ENCODE results near the gene SAPCD2.

The SAPCD2 gene

GRCh38 chr9:137053944-137054931 lies 16.1 kb downstream of the SAPCD2 start, which contains the start of gene ENTPD2:
Gene ENTPD2, minus strand, starts transcription at chr9:137054061. Its CDS starts 64 bp downstream, at chr9:137053997.
- Histone ChIP-seq H3K27me3 (ENCODE audit: control insufficient read depth in 1 of 2, insufficient read depth in 2 of 2, low read length in 2 of 2) (peaks cover 14 to 16% of the 10 kb centered on the region in 2 donors), H3K4me3 (ENCODE audit: low read depth in 1 of 2, low read length in 2 of 2) (peak within 1 kb of the TSS; percentile 46 to 55), H3K9ac (ENCODE audit: low read depth in 1 of 2, low read length in 2 of 2) (peak within 1 kb of the TSS; percentile 61 to 74), H3K27ac (ENCODE audit: low read depth, low read length) (peak within 1 kb of the TSS; percentile 77), H3K4me1 (ENCODE audit: control insufficient read depth in 1 of 2, insufficient read depth in 2 of 2, low read length in 2 of 2) (peaks cover 18 to 30% of the 10 kb centered on the region in 2 donors), H3K36me3 (ENCODE audit: control insufficient read depth in 1 of 2, insufficient read depth in 2 of 2, low read length in 2 of 2) (no peaks in the 10 kb centered on the region), H3K9me3 (ENCODE audit: control insufficient read depth in 1 of 2, low read length in 2 of 2) (no peaks in the 10 kb centered on the region)

DNA sequence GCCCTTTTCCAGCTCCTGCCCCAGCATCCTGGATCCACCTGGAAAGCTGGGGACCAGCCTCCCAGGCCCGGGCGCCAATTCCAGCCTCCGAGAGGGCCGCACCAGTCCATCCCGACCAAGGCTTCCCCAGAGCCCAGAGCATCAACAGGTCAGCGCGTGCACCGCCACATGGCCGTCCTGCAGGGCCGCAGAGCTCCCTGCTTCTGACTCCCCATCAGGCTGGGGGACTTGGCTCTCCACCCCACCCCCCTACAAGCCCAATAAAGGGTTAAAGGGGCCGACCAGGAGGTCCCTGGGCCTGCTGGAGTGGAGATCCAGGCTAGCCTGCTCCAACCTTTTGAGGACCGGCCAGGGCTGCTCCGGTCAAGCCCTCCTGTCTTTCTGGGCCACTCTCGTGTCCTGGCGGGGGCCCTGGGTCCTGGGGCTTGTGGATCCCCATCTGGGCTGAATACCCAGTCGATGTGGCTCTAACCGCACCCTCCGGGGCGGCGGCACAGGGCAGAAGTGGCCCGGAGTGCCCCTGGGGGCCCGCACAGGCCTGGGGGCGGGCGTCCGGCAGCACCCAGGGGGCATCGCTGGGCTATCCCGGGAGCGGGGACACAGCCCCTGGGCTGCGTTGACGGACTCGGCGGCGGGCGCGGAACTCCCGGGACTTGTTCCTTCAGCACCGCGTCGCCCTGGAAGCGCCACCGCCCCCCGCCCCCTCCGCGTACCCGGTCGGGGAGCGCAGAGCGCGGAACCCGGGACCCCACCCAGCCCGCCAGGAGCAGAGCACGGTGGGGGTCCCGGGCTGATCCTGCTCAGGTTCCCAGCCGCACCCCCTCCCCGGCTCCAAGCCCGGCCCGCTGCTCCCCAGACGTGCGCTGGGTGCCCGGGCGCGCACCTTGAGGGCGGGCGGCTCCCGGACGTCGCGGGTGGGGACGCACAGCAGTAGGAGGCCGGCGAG lies 17.1 kb downstream of the SAPCD2 start:
- H3K4me3 ChIP-seq (ENCODE audit: low read depth in 1 of 2, low read length in 2 of 2) = peak overlapping the region; percentile 34 to 43
- peak overlapping the region in 1 of 2 donors; percentile 18 for H3K9ac ChIP-seq (ENCODE audit: low read depth in 1 of 2, low read length in 2 of 2)
- no peaks in the 10 kb centered on the region for H3K9me3 ChIP-seq (ENCODE audit: control insufficient read depth in 1 of 2, low read length in 2 of 2)
- H3K27ac ChIP-seq (ENCODE audit: low read depth, low read length) = no peak overlapping the region
- H3K4me1 ChIP-seq (ENCODE audit: control insufficient read depth in 1 of 2, insufficient read depth in 2 of 2, low read length in 2 of 2) = peaks cover 18 to 30% of the 10 kb centered on the region in 2 donors
- H3K36me3 ChIP-seq (ENCODE audit: control insufficient read depth in 1 of 2, insufficient read depth in 2 of 2, low read length in 2 of 2) = no peaks in the 10 kb centered on the region
- H3K27me3 ChIP-seq (ENCODE audit: control insufficient read depth in 1 of 2, insufficient read depth in 2 of 2, low read length in 2 of 2) = peaks cover 16 to 17% of the 10 kb centered on the region in 2 donors

DNA sequence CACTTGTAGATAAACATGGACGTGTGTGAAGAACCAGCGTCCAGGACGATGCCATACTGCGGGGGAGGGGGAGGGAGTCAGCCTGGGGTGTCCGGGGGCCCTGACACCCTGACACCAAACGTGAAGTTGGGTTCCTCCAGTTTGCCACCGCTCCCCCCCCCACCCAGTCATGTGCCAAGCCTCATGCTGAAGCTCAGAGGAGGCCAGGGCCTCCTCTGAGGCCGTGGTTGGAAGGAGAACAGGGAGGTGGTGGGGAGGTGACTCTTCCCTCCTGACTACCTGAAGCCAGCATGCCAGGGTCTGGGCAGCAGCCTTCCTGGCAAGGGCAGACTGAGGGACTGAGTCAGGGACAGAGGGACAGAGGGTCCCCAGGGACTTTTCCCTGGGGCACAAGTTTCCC lies 18.1 kb downstream of the SAPCD2 start:
- H3K4me3 ChIP-seq (ENCODE audit: low read depth in 1 of 2, low read length in 2 of 2) = no peak overlapping the region
- no peaks in the 10 kb centered on the region for H3K36me3 ChIP-seq (ENCODE audit: control insufficient read depth in 1 of 2, insufficient read depth in 2 of 2, low read length in 2 of 2)
- H3K4me1 ChIP-seq (ENCODE audit: control insufficient read depth in 1 of 2, insufficient read depth in 2 of 2, low read length in 2 of 2) = peaks cover 18 to 30% of the 10 kb centered on the region in 2 donors
- H3K9me3 ChIP-seq (ENCODE audit: control insufficient read depth in 1 of 2, low read length in 2 of 2) = no peaks in the 10 kb centered on the region
- no peak overlapping the region for H3K9ac ChIP-seq (ENCODE audit: low read depth in 1 of 2, low read length in 2 of 2)
- H3K27me3 ChIP-seq (ENCODE audit: control insufficient read depth in 1 of 2, insufficient read depth in 2 of 2, low read length in 2 of 2) = peaks cover 17 to 23% of the 10 kb centered on the region in 2 donors
- no peak overlapping the region for H3K27ac ChIP-seq (ENCODE audit: low read depth, low read length)

DNA sequence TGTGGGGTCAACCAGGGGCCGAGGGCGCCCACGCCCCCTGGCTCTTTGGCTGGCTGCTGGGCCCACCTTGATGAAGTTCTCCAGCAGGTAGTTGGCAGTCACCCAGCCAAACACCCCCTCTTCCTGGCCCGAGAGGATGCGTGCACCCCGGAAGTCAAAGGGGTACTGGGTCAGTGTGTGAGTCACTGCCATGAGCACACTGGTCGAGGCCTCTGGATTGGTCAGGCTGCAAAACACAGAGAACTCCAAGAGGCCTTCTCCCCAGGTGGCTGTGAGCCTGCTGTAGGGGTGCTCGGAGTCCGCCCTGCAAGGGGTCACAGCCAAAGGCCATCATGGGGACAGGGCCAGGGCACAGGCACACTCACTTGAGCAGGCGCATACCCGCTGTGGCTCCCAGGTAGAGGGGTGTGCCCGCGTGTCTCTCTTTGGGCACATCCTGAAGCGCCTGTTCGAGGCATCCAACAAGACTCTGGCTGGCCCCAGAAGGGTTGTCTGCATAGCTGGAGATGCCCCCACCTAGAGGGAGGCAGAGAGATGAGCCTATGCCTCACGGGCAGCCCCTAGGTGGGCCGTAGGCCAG lies 19.1 kb downstream of the SAPCD2 start:
- Histone ChIP-seq H3K4me3 (ENCODE audit: low read depth in 1 of 2, low read length in 2 of 2) (no peak overlapping the region), H3K27ac (ENCODE audit: low read depth, low read length) (no peak overlapping the region), H3K27me3 (ENCODE audit: control insufficient read depth in 1 of 2, insufficient read depth in 2 of 2, low read length in 2 of 2) (peaks cover 21 to 28% of the 10 kb centered on the region in 2 donors), H3K4me1 (ENCODE audit: control insufficient read depth in 1 of 2, insufficient read depth in 2 of 2, low read length in 2 of 2) (peaks cover 16 to 29% of the 10 kb centered on the region in 2 donors), H3K9ac (ENCODE audit: low read depth in 1 of 2, low read length in 2 of 2) (no peak overlapping the region), H3K9me3 (ENCODE audit: control insufficient read depth in 1 of 2, low read length in 2 of 2) (no peaks in the 10 kb centered on the region), H3K36me3 (ENCODE audit: control insufficient read depth in 1 of 2, insufficient read depth in 2 of 2, low read length in 2 of 2) (no peaks in the 10 kb centered on the region)

- no peaks in the 10 kb centered on the region for H3K36me3 ChIP-seq (ENCODE audit: control insufficient read depth in 1 of 2, insufficient read depth in 2 of 2, low read length in 2 of 2)
- H3K27me3 ChIP-seq (ENCODE audit: control insufficient read depth in 1 of 2, insufficient read depth in 2 of 2, low read length in 2 of 2) = peaks cover 21 to 28% of the 10 kb centered on the region in 2 donors
- H3K9me3 ChIP-seq (ENCODE audit: control insufficient read depth in 1 of 2, low read length in 2 of 2) = no peaks in the 10 kb centered on the region
- no peak overlapping the region for H3K4me3 ChIP-seq (ENCODE audit: low read depth in 1 of 2, low read length in 2 of 2)
- H3K27ac ChIP-seq (ENCODE audit: low read depth, low read length) = no peak overlapping the region
- H3K9ac ChIP-seq (ENCODE audit: low read depth in 1 of 2, low read length in 2 of 2) = no peak overlapping the region
- H3K4me1 ChIP-seq (ENCODE audit: control insufficient read depth in 1 of 2, insufficient read depth in 2 of 2, low read length in 2 of 2) = peaks cover 16 to 26% of the 10 kb centered on the region in 2 donors
Observed at GRCh38 chr9:137050570-137050969, 19.8 kb downstream of the SAPCD2 start.

DNA sequence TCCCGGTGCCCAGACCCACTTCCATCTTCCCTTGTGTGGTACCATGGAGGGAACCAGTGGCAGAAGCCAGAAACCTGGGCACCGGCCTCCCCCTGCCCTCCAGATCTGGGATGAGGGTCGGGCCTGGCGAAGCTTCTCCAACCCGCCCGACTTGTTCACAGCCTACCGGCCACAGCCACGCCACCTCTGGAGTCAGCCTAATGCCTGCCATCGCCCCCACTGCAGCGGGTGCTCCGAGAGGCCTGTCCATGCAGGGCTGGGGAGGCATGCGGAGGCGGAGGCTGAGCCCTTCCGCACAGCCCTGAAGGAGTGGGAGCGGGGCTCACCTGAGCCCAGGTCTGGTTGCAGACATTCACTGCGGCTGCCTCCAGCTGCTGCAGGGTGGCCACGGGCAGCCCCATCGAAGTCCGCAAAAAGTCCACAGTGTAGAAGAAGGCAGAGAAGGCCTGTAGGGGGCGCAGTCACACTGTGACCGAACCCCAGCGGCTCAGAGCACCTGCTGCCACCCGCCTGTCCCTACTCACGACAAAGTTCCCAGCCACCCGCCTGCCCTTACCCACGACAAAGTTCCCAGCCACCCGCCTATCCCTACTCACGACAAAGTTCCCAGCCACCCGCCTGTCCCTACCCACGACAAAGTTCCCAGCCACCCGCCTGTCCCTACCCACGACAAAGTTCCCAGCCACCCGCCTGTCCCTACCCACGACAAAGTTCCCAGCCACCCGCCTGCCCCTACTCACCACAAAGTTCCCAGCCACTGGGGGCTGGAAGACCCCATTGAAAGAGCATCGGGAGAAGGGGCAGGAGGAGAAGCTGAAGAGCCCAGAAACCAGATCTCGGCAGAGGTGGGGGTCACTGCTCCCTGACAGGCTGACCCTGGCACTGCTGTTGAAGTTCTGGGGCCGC lies 20.6 kb downstream of the SAPCD2 start:
- no peak overlapping the region for H3K9ac ChIP-seq (ENCODE audit: low read depth in 1 of 2, low read length in 2 of 2)
- no peak overlapping the region for H3K27ac ChIP-seq (ENCODE audit: low read depth, low read length)
- H3K4me3 ChIP-seq (ENCODE audit: low read depth in 1 of 2, low read length in 2 of 2) = no peak overlapping the region
- H3K27me3 ChIP-seq (ENCODE audit: control insufficient read depth in 1 of 2, insufficient read depth in 2 of 2, low read length in 2 of 2) = peaks cover 21 to 34% of the 10 kb centered on the region in 2 donors
- no peaks in the 10 kb centered on the region for H3K9me3 ChIP-seq (ENCODE audit: control insufficient read depth in 1 of 2, low read length in 2 of 2)
- H3K36me3 ChIP-seq (ENCODE audit: control insufficient read depth in 1 of 2, insufficient read depth in 2 of 2, low read length in 2 of 2) = no peaks in the 10 kb centered on the region
- peaks cover 14 to 25% of the 10 kb centered on the region in 2 donors for H3K4me1 ChIP-seq (ENCODE audit: control insufficient read depth in 1 of 2, insufficient read depth in 2 of 2, low read length in 2 of 2)

GRCh38 chr9:137048655-137049543 lies 21.5 kb downstream of the SAPCD2 start:
- Histone ChIP-seq H3K4me1 (ENCODE audit: control insufficient read depth in 1 of 2, insufficient read depth in 2 of 2, low read length in 2 of 2) (peaks cover 20 to 31% of the 10 kb centered on the region in 2 donors), H3K9me3 (ENCODE audit: control insufficient read depth in 1 of 2, low read length in 2 of 2) (no peaks in the 10 kb centered on the region), H3K27ac (ENCODE audit: low read depth, low read length) (no peak overlapping the region), H3K27me3 (ENCODE audit: control insufficient read depth in 1 of 2, insufficient read depth in 2 of 2, low read length in 2 of 2) (peaks cover 21 to 40% of the 10 kb centered on the region in 2 donors), H3K4me3 (ENCODE audit: low read depth in 1 of 2, low read length in 2 of 2) (no peak overlapping the region), H3K9ac (ENCODE audit: low read depth in 1 of 2, low read length in 2 of 2) (no peak overlapping the region), H3K36me3 (ENCODE audit: control insufficient read depth in 1 of 2, insufficient read depth in 2 of 2, low read length in 2 of 2) (no peaks in the 10 kb centered on the region)

- no peaks in the 10 kb centered on the region for H3K9me3 ChIP-seq (ENCODE audit: control insufficient read depth in 1 of 2, low read length in 2 of 2)
- peaks cover 16 to 37% of the 10 kb centered on the region in 2 donors for H3K27me3 ChIP-seq (ENCODE audit: control insufficient read depth in 1 of 2, insufficient read depth in 2 of 2, low read length in 2 of 2)
- peak within 1 kb of the TSS; percentile 58 to 60 for H3K4me3 ChIP-seq (ENCODE audit: low read depth in 1 of 2, low read length in 2 of 2)
- H3K36me3 ChIP-seq (ENCODE audit: control insufficient read depth in 1 of 2, insufficient read depth in 2 of 2, low read length in 2 of 2) = no peaks in the 10 kb centered on the region
- H3K27ac ChIP-seq (ENCODE audit: low read depth, low read length) = peak within 1 kb of the TSS; percentile 10
- peaks cover 32 to 36% of the 10 kb centered on the region in 2 donors for H3K4me1 ChIP-seq (ENCODE audit: control insufficient read depth in 1 of 2, insufficient read depth in 2 of 2, low read length in 2 of 2)
- H3K9ac ChIP-seq (ENCODE audit: low read depth in 1 of 2, low read length in 2 of 2) = peak within 1 kb of the TSS; percentile 32 to 45
Observed at GRCh38 chr9:137046088-137046787, 24.1 kb downstream of the SAPCD2 start, which contains the start of gene NPDC1. Gene NPDC1, minus strand, starts transcription at chr9:137046177. Its CDS starts 188 bp downstream, at chr9:137045989.

Measured in duodenal mucosa (tissue), 2 donors.